GM21619 (cell line): ENCODE measurements around the gene ACOT7.
"Not testable (repeated sequence)": the region's sequence is repeated elsewhere in the genome, so short reads cannot be mapped to it uniquely, and the experiment has no call there.

Experiments used
- ATAC-seq: cut with Tn5 transposase; IDR thresholded peaks from one replicate; pipeline ENCODE4 v1.9.1; 2021; ENCODE audit not compliant: unreplicated experiment

Gene ACOT7

DNA sequence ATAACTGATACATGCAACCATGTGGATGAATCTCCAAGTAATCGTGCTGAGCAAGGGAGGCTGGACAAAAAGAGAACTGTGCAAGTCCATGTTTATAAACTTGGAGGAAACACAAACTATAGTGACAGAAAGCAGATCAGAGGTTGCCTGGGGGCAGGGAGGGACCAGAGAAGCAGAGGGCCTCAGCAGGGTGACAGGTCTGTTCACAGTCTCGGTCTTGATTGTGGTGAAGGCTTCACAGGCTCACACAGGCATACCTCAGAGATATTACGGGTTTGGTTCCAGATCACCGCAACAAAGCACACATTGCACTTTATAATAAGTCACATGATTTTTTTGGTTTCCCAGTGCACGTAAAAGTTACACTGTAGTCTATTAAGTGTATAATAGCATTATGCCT, 28.5 kb downstream of the ACOT7 start:
- no peak for ATAC-seq

DNA sequence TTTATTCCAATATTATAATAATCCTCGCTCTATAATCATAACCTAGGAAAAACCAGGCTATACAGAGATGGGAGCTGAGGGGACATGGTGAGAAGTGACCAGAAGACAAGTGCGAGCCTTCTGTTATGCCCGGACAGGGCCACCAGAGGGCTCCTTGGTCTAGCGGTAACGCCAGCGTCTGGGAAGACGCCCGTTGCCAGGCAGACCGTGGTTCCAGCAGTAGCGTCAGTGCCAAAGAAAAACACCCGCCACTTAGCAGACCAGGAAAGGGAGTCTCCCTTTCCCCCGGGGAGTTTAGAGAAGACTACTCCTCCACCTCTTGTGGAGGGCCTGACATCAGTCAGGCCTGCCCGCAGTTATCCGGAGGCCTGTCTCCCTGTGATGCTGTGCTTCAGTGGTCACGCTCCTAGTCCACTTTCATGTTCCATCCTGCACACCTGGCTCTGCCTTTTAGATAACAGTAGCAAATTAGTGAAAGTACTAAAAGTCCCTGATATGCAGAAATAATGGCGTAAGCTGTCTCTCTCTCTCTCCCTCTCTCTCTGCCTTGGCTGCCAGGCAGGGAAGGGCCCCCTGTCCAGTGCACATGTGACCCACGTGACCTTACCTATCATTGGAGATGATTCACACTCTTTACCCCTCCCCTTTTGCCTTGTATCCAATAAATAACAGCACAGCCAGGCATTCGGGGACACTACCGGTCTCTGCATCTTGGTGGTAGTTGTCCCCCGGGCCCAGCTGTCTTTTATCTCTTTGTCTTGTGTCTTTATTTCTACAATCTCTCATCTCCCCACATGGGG, 30.3 kb downstream of the ACOT7 start:
- not testable (repeated sequence) for ATAC-seq

DNA sequence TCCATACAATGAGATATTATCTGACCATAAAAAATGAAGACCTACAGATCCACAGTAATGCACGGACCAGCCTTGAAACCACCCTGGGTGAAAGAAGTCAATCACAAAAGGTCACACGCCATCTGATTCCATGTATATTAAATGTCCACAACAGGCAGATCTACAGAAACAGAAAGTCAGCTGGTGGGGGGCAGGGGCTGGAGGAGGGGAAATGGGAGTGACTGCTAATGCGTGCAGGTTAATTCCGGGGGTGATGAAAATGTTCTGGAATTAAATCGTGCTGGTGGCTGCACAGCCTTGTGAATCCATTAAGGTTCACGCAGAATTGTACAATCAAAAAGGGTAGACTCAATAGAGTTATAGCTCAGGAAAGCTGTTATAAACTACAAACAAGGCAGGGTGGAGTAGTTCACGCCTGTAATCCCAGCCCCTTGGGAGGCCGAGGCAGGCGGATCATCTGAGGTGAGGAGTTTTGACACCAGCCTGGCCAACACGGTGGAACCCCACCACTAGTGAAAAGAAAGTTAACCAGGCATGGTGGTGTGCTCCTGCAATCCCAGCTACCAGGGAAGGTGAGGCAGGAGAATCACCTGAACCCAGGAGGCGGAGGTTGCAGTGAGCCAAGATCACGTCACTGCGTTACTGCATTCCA, 32.3 kb downstream of the ACOT7 start:
- no peak for ATAC-seq

DNA sequence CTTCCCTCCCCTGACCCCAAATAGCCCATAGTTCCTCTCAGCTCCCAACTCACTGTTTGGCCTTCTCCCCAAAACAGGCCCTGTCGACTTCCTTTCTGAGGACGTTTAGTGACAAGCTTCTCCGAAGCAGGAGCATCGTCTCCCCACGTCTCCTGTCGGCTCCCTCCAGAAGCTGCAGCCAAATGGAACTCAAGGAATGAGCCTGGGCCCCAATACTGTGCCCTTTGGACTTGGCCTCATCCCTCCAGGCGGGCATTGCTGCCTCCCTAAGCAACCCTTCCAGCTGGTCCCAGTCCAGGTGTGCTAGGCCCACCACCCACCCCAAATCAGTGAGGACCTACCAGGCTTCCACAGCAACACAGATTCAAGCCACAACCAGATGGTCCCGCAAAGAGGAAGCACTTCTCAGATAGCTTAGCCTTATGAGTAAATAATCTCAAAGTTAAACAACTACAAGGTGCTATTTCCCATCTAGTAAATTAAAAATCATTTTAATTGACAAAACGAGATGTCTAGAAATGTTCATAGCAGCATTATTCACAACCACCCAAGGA, 33.0 kb downstream of the ACOT7 start:
- ATAC-seq: no peak

DNA sequence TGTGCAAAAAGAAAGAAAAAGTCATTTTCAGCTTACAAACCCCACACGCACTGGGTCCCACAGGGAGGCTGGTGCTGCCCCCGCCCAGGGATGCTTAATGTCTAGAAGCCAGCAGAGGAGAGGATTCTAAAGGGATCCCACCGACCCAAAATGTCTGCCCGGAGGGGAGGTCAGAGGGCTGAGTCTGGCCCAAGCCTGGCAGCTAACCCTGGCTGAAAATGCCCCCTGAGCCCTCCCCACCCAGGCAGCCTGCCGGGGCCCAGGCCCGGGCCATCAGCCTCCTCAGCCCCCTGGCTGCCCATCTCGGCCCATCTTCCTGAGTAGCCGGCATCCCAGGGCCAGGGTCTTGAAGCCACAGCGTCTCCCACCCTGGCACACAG, 33.5 kb downstream of the ACOT7 start:
- peak; percentile 29 for ATAC-seq

DNA sequence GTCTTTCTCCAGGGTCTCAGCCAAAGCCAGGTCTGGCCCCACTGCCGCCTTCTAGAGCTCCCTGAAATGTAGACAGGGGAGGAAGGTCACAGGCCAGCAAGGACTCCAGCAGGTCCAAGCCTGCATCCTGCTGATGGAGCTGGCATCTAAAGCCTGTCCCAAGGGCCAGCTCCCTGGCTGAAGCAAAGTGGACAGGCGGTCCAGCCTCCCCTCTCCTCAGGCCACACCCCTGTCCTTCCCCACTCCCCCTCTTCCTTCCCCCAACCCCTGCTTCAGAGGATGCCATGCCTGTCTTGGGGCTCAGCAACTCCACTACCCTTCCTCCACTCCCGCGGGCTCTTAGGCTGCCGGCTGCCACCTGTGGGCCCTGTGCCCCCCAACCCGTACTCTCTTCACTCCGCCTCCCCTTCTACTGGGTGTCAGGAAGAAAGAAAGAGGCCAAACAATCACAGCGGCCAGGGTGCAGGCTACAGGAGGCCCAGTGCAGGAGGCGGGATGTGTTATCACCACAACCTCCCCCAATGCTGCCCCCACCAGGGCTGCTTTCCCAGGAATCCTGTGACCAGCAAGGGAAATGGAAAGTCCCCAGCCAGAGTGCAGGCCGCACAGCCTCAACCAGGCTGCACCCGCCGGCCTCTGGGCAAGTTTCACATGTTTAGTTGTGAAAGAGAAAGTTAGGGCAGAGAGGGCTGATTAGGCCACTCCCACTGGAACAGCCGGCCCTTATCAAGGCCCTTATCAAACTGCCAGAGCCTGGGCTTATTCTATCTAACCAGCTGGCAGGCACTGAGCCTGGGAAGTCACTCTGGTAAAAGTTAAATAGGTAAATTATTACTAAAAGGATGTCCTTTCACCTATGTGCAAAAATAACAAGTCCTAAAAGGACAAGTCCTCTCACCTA, 34.1 kb downstream of the ACOT7 start:
- peak; percentile 83 for ATAC-seq

DNA sequence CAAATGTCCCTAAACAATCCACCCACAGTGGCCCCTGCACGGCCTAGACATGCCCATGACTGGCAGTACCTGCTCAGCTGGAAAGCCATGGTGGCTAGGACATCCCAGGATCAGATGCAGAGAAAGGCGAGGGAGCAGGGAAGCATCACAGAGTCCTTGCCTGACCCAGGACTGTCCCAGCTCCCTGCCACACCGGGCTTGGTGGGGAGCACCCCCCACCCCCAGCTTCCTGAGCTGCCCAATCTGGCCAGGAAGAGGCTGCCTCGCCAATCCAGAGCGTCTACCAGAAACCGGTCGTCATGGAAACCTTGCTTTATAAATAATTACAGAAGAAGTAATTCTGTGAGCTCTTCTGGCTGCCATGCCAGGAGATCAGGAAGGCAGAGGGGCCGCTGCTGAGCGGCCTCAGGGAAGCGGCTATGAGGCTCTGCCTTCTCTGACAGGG, 34.8 kb downstream of the ACOT7 start:
- ATAC-seq: no peak

DNA sequence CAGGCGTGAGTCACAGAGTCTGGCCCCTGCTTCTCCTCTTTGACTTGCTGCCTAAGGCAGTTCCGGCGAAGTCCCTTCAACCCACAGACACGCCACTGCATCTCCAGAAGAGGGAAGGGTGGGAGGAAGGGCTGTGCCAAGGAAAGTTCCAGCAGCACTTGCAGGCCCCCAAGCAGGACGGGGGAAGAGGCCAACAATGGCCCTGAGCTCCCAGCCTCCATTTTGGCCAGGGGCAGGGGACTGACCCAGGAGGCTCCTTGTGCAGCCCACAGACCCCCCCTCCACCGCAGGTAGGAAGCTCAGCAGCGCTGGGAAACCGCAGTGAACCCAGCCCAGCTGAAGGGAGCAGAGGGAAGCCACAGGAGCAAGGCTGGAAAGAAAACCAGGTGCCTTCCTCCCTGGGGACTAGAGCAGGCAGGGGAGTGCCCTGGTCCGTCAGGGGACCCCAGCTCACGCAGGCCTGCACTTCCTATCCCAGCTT, 35.4 kb downstream of the ACOT7 start:
- no peak for ATAC-seq

DNA sequence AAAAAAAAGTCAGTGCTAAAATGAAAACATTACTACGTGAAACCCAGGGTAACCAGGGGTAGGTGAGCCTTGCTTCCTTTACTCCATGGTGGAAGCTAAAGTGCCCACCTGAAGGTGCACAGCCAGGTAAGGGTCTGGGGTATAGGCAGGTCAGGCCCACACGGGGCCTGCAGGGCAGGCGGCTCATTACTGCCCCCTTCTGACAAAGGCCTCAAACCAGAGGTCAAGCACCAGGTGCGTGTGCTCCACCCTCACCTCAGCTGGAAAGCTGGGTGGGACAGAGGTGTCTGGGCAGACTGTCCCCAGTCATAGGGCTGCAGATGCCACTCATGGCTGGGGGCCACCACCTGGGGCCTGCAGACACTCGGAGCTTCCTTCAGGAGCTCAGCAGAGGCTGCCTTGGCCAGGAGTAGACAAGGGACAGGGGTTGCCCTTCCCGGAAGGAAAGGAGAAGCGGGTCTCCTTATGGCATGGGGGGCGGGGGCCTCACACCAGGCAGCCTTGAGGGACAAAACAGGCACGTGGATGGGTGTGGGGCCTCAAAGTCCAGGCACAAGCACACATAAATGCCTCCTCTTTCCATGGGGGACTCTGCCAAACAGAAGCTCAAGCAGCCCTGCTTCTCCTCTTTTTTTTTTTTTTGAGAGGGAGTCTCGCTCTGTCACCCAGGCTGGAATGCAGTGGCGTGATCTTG, 36.2 kb downstream of the ACOT7 start:
- no peak for ATAC-seq

DNA sequence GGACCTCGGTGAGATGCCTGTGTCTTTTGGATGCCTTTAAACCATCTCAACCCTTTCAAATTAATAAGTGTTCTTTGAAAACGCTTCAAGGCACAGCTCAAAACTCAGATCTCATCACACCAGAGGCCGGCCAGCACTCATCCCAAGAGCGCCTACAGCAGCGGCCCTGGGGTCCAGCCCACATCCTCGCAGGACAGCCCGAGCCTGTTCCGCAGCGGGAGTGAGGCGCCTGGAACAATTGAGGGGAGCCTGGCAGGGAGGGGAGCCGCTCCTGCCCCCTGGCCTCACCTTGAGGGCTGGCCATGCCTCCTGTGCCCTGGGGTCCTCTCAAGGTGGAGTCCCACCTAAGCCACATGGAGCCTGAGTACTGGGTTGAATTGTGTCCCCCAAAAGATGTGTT, 37.9 kb downstream of the ACOT7 start:
- ATAC-seq: no peak

DNA sequence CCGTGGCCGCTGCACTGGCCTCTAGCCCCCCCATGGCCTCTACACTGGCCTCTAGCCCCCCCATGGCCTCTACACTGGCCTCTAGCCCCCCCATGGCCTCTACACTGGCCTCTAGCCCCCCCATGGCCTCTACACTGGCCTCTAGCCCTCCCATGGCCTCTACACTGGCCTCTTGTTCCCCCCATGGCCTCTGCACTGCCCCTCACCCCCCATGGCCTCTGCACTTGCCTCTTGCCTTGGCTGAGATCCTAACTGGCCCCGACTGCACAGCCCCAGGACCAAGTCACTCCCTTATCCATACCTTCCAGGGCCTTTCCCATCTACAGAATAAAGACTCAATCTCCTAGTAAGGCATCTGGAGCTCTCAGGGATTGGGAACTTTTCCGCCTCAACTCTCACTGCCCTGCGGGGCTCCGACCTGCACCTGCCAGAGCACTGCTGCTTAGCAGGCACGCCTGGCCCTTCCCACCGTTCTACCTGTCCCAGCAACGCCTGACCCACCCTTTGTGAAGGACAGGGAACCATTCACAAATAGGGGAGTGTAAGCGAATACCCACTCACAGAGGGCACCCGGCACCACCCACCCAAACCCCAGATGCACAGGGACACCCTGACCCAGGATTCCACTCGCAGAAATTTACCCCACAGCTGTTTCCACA, 38.8 kb downstream of the ACOT7 start:
- ATAC-seq: no peak

DNA sequence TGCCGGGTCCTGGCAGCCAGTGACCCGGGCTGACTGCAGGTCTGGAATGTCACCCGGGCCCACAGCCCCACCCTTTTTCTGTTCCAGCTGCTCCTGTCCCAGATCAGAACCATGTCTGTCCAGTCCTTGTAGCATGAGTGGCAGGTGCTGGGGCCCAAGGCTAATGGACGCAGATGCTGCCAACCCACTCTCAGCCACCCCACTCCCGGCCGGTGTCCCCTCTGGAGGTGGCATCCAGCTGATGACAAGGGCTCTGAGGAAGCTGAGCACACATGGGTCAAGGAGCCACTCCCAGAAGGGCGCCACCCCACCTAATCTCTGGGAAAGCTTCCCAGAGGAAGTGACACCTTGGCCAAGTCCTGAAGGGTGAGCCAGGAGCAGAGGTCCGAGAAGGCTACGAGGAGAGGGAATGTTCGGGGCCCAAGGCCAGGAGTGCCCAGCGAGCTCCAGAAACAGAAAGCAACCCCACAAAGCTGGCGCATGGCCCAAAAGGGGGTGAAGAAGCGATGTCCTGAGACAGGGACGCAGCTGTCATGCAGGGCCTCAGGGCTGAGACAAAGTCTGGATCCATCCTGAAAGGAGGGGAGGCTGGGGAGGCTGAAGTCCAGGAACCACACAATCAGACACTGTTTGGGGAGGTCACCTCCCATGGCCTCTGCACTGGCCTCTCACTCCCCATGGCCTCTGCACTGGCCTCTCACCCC, 39.5 kb downstream of the ACOT7 start:
- no peak for ATAC-seq

DNA sequence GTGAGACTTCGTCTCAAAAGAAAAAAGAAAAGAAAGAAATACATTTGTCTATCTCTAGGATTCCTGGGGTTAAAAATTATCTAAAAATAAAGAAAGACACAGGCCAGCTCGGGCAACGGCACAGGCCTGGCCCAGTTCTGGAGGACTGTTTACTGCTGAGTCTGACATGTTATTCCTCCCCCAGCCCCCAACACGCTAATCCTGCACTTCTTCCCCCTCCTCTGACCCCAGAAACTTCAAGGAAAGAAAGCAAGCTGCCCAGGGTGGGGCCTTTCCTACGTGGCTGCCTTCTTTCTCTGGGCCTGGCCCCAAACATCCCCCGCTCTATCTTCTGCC, 40.0 kb downstream of the ACOT7 start:
- no peak for ATAC-seq

DNA sequence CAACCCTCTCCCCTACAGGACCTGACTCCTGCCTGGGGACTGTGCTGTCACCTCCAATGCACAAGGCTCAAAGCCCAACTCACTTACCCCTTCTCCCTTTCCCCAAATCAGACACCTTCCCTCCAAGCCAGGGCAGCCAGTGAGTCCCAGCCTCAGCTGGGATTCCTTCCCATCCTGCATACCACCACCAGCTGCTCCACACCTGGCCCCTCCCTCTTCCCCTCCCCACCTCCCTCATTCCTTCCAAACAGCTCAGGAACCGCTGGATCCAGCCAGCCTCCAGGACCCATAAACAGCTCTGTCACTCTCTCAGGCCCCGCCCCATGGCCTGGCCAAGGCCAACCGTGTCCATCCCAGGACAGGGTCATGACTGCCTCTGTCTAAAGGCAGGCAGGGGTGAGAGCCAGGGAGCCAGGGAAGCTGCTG, 41.4 kb downstream of the ACOT7 start:
- ATAC-seq: no peak

DNA sequence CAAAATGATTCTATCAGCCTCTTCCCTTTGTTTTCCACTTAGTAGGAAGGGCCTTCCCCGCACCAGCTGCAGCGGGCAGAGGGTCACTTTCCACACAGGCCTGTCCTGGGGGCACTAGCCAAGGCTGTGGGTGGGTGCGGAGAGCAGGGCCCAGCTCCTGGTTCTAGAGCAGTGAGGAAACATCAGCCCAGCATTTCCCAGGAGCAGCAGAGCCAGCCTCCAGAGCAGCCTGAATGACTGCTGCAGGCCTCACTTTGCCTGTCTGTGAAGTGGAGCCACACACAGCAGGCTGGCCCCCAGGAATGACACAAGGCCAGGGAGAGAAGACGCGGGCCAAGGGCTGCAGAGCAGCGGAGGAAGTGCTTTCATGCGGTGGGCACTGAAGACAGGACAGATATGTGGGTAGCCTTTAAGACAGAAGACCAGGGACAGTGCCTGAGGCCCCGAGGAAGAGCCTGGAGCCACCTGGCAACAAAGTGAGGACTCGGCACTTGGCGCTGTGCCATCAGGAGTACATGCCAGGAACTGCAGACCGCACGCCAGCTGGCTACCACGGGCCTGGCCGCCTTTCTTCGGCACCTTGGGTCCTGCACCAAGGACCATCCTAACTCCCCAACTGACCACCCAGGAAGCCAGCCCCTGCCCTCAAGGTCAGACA, 42.0 kb downstream of the ACOT7 start:
- no peak for ATAC-seq

DNA sequence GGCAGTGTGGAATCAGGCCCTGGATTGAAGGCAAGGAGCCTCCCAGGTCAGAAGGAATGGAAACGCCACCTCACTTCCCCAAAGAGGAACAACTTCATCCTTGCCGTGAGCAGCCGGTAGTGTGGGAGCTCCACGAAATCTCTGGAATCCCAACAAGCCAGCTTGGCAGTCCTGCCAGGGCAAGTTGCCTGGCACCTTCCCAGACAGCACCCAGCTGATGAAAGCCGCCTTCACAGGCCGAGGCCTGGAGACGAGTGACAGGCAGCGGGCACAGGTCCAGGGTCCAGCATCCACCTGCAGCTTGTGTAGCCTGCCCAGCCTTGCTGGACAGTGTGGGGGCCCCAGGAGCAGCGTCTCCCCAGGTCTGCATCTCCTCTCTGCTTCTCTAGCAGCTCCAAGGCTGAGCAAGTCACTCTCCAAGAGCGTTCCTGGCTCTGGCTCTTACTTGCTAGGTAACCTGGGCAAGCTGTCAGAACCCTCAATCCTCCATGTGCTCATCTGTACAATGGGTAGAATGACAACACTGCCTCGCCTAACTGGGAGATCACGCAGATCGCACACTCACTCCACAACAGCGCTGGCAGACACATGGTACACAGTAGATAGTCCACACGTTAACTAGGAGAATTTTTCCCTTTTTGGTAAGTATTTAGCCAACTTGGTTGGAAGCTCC, 43.0 kb downstream of the ACOT7 start:
- no peak for ATAC-seq

DNA sequence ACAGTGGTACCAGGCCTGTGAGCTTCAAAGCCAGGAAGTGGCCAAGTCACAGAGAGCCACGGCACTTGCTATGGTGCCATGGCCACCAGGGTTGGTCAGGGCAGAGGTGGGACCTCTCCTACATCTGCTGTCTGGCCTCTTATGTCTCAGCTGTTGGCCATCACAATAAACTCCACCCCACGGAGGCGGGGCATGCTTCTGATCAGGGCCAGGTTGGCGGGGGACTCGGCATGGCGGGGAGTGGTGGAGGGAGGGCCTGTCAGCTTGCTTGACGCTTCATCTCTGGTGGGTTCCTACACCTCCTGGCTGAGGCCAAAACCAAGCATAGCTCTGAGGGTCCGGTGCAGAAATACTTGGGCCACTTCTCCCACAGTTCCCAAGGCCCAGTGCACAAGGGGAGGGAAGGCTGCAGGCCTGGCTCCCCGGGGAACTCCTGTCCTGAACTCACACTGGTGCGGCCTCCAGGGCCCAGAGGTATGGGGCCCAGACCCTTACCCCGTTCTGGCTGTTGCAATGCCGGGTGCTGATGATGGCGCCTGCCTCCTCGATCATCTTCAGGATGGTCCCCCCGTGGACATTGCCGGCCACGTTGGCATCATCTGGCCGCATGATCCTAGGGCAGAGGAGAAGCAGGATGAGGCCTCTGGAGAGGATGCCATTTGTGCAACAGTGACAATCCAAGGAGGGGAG, 44.2 kb downstream of the ACOT7 start:
- no peak for ATAC-seq
